Stimulated activated CD8-positive, alpha-beta memory T cell treated with anti-CD3 and anti-CD28 coated beads, Interleukin-12 subunit alpha, Interleukin-12 subunit beta, amount 100 ng/mL, for 1 hour (primary cell): ENCODE measurements around the gene EEF2KMT.
"Not testable (repeated sequence)": the region's sequence is repeated elsewhere in the genome, so short reads cannot be mapped to it uniquely, and the experiment has no call there.

Experiments
- DNase-seq: peaks from one replicate; pipeline ENCODE4 v3.0.0-alpha.2; 2020; ENCODE audit warnings: low read depth

Gene EEF2KMT, protein sequence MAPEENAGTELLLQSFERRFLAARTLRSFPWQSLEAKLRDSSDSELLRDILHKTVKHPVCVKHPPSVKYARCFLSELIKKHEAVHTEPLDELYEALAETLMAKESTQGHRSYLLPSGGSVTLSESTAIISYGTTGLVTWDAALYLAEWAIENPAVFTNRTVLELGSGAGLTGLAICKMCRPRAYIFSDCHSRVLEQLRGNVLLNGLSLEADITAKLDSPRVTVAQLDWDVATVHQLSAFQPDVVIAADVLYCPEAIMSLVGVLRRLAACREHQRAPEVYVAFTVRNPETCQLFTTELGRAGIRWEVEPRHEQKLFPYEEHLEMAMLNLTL

DNA sequence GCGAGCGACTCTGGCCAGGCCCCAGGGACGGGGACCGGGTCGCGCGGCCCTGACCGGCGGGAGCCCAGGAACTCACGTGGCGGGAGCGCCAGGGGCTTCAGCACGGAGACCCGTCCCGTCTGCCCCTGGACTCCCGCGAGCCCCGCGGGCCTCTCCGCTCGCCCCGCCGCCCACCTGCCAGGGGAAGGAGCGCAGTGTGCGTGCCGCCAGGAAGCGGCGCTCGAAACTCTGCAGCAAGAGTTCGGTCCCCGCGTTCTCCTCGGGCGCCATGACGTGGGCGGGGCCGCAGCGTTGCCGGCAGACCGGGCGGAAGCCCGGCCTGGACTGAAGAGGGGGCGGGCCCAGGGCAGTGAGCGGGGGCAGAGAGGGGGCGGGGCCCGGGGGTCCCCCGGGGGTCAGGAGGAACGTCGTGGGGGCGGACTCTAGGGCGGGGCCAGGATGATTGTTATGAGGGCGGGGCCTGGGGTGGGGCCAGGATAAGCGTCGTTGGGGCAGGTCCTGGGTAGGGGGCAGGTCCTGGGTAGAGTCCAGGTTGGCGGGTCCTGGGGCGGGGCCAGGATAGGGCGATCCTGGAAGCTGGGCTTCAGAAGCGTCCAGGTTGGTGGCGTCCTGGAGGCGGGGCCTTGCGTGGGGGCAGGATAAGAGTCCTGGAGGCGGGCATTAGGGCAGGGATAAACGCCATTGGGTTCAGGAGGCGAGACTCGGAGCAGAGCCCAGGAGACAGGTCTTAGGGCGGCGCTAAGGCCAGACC is at the start of gene EEF2KMT:
Gene EEF2KMT (minus strand): TSS at position 326 of the 751 bp plus-strand sequence. CDS start 56 bp downstream, at position 270.
- DNase-seq: peak; percentile 84

DNA sequence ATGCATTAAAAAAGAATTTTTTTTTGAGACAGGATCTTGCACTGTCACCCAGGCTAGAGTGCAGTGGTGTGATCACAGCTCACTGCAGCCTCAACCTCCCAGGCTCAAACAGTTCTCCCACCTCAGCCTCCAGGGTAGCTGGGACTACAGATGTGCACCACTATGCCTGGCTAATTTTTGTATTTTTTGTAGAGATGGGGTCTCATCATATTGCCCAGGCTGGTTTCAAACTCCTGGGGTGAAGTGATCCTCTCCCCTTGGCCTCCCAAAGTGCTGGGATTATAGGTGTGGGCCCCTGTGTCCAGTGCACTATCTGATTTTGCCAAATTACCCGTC is 47.0 kb upstream of the EEF2KMT start:
- DNase-seq: not testable (repeated sequence)

DNA sequence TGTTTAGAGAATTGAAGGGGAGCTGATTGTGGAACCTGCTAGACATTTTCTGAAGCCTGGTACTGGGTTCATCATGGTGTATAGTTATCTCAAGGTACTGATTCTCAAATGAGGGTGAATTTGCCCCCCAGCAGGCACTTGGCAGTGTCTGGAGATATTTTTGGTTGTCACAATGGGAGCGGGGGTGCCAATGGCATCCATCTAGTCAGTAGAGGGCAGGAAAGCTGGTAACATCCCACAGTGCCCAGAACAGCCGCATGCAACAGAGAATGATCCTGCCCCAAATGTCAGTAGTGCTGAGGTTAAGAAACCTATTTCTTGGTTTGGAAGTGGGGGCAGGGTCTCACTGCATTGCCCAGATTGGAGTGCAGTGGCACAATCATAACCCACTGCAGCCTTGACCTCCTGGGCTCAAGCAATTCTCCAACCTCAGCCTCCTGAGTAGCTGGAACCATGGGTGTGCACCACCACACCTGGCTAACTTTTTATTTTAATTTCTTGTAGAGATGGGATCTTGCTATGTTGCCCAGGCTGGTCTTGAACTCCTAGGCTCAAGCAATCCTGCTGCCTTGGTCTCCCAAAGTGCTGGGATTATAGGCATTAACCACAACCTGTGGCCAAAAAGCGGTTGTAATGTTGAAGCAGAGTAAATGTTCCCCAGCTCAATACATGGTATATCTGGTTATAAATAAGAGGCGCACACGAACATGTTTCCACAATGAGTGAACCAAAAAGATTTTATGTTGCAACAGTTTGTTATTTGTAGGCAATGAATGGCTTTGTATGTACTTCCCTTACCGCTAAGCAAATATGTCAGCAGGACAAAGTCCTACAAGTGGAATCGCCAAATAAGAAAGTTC is 46.4 kb upstream of the EEF2KMT start:
- DNase-seq: no peak

DNA sequence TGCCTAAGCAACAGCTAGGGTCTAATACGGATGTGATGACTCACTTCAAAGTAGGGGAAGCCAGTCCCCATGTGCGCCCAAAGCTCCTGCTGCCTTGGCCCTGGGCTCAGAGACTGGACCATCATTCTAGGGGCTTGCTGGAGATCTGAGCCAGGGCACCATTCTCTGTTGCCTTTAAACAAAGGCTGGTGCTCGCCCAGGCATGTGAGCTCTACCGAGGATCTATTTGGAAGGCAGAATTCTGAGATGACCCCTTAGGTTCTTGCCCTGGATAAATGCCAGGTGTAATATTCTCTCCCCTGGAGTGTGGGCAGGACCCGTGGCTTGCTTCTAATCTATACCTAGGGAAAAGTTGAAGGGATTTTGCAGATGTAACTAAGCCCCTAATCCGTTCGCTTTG is 42.6 kb upstream of the EEF2KMT start:
- DNase-seq: not testable (repeated sequence)

DNA sequence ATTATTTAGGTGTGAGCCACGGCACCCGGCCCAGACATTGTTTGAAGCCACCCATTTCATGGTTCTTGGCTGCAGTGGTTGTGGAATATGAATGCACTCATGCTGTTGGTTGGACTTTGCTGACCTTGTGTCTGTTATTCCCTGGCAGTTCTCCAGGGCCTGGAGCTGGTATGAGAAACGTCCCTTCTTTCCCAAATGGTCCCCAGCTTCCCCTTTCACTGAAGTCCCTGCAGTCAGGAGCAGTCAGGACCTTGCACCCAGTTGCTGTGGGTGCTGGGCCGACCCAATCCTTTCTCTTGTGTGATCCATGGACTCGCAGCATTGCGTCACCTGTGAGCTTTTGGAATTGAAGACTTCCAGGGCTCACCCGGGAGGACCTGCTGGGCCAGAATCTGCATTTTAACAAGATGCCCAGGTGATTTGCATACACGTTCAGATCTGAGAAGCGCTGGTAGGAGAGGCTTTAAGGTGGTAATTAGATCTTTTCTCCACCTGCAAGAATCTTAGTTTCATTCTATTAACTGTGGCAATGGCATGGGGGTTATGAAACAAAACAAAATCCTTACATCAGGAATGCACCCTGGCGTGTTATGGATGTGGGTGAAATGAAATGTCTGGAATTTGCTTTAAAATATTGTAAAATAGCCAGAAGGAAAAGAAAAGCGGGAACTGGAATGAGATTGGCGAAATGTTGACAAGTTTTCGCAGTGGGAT is 37.3 kb upstream of the EEF2KMT start:
- not testable (repeated sequence) for DNase-seq

DNA sequence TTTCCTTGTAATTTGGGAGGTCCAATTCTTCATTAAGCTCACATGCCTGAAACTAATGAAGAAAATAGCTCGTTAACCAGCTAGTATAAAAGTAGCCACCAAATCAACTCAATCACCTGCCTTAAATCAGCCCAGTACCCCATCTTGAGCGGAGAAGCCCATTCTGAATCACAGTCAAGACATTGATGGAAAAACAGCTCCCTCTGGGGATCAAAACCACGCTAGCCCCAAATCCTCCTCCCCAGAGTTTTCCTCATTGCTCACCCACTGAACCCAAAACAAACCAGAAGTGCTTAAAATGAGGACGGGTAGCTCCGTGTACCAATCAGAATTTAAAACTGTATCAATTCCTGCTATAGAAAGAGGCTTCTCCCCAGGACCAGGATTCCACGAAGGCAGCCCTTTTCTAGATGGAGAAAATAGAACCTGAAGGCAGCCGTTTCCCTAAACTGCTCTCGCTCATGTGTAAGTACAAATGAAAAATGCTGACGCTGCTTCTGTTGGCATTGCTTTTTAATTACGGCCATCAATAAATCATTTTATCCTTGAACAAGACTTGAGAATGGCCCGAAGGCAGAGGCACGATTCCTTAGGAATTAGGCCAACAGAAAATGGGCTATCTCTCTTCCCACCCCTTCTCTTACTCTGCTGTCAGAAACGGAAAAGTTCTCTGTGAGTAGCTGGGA is 35.5 kb upstream of the EEF2KMT start:
- DNase-seq: not testable (repeated sequence)

DNA sequence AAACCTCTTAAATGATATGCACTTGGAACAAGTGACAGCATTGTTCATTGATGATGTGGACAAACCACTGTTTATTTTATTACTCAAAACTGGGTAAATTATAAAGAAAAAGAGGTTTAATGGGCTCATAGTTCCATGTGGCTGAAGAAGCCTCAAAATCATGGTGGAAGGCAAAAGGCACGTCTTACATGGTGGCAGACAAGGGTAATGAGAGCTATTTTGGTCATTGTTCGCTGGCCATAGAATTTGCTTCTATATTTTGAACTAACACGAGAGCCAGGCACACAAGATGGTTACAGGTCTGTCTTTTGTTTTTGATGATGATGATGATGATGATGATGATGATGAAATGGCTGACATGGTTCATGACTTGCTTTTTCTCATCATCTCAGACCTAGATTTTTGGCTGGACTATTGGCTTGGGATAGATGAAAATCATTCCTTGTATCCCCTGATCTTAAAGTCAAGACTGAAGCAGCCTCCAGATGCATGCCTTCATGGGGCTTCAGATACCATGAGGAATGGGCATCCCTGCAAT is 33.9 kb upstream of the EEF2KMT start:
- not testable (repeated sequence) for DNase-seq

DNA sequence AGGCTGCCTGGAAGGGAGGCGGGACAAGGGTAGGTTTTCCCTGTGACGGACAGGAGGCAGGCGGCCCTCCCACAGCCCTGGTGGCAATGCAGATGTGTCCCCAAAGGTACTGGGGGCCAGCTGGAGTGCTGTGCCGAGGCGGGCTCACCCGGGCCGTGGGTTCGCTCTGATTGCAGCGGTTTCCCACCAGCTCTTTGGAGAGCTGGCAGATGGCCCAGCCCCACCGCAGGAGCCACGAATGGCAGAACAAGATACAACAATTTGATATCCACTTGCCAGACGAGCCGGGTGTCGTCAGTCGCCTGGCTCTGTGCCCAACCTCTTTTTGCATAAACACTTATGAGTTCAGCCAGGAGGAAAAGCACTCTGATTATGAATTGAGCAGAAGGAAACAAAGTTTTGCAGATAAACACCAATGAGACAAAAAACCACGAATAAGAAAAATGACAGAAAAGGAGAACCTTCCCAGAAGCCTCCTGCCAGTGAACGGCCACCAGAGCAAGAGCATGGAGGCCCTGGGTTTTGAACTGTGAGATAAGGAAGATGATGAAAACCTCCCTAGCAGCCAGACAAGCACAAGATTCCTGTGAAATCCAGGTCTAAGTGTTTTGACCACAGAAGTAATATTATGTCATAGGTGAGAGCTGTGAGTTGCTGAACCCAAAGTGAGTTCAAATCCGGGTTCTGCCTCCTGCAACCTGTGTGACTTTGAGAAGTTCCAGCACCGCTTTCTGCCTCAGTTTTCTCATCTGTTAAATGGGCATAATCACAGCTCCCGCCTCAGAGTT is 19.9 kb upstream of the EEF2KMT start:
- peak; percentile 26 for DNase-seq

DNA sequence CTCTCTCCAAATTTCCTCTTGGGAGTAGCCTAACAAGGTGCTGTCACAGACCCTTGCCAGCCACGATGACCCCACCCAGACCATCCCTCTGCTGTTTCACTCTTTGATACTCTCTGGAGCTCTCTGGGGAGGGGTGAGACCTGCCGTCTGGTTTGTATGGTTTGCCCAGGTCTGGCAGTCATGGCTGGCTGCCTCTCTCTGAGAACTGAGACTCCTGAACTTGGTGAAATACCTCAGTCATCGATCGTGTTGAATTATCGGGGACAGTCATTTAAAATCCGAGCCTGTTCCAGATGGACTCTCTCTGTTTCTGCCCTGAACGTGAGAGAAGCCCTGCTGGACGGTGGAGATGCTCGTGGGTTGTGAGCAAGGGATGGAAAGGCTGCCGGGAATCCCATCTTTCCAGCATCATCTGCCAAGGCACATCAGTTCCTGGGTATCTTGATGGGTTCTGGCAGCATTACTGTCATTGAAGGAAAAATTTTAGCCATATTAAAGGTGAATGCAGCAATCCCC is 19.2 kb upstream of the EEF2KMT start:
- not testable (repeated sequence) for DNase-seq

DNA sequence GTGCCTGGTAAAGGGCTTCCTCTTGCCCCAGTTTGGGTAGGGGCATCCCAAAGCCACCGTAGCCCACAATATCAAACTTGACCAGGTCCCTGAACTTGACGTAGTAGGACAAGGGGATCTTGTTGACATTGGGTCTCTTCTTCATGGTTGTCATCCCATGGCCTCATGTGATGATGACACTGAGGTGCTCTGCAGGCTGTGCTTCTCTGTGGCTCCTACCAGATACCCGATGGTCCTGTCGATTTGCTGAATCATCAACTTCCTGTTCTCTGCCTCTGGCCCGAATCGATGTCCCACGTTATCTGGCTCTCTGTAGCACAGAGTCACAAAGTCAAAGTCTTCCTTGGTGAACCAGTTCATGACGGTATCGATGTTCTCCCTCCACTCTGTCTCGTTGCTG is 13.3 kb upstream of the EEF2KMT start:
- DNase-seq: not testable (repeated sequence)

DNA sequence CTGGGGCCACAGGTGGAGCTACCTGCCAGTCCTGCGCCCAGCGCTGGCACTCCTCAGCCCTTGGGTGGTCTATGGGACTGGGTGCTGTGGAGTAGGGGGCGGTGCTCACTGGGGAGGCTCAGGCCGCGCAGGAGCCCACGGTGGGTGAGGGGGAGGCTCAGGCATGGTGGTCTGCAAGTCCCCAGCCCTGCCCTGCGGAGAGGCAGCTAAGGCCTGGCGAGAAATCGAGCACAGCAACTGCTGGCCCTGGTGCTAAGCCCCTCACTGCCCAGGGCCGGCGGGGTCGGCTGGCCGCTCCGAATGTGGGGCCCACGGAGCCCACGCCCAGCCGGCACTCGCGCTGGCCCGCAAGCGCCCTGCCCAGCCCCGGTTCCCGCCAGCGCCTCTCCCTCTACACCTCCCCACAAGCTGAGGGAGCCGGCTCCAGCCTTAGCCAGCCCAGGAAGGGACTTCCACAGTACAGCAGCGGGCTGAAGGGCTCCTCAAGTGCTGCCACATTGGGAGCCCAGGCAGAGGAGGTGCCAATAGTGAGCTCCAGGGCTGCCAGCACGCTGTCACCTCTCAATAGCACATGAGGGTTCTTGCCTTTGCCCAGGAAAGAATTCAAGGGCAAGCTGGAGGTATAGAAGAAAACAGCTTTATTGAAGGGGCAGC is 11.0 kb upstream of the EEF2KMT start:
- no peak for DNase-seq

DNA sequence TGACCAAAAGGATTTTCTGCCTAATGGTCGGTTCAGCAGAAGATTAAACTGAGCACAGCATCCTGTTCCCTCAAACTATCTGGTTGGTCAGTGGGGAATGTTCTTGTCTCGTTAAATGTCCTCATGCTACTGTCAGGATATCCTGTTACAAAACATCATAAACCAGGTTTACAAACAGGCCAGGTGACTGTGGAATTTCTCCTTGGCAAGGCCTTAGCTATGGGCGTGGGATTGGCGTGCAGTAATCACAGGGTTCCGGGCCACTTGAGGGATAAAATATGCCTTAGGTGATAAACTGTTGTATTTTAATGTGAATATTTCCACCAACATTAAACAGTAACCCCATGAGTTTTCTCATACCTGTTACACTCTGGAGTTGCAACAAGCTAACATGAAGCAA is 7.4 kb upstream of the EEF2KMT start:
- not testable (repeated sequence) for DNase-seq

DNA sequence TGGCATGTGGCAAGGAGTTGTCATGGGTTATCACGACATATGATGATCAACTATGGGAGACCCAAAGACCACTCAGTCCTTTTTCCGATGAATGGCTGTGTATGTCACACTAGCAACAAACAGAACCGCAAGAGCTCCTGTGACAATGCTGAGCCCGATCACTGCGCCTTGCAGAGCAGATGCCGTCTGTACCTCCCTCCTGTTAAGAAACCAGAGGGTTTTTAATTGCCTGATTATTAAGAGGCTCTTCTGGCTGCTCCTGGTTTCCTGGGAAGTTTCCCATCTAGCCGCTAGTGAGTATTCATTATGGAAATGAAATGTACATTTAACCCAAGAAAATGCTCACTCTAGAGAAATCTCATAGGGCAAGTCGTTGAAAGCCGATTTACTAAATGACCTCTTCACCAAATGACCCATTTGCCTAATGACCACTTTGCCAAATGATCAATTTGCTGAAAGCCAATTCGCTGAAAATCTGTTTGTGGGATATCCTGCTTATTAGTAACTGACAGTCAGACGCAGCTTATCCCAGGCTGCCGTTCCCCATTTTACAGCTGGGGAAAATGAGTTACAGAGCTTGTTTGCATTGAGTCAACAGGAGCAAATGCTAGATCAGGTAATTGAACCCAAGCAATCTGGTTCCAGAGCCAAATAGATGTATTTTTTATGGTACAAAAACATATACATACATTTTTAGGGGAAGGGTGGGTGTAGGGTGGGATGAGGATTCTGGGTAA is 5.9 kb upstream of the EEF2KMT start:
- DNase-seq: not testable (repeated sequence)

DNA sequence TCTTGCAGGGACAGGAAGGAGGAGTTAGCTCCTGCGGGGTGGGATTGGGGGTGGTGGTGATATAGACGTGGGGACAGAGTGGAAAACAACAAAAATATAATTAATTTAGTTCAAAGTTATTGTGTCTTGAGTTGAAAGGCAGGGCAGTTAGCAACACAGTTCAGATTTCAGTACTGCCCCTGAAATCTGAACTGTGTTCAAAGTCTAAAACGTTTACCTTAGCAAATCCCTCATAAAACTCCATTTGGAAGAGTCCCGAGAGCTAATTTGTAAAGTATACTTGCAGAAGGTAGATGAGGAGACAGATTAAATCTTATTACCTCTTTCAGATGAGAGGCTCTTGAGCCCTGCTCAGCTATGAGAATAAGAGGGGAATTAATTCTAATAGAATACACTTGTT is 1.6 kb upstream of the EEF2KMT start:
- DNase-seq: not testable (repeated sequence)

DNA sequence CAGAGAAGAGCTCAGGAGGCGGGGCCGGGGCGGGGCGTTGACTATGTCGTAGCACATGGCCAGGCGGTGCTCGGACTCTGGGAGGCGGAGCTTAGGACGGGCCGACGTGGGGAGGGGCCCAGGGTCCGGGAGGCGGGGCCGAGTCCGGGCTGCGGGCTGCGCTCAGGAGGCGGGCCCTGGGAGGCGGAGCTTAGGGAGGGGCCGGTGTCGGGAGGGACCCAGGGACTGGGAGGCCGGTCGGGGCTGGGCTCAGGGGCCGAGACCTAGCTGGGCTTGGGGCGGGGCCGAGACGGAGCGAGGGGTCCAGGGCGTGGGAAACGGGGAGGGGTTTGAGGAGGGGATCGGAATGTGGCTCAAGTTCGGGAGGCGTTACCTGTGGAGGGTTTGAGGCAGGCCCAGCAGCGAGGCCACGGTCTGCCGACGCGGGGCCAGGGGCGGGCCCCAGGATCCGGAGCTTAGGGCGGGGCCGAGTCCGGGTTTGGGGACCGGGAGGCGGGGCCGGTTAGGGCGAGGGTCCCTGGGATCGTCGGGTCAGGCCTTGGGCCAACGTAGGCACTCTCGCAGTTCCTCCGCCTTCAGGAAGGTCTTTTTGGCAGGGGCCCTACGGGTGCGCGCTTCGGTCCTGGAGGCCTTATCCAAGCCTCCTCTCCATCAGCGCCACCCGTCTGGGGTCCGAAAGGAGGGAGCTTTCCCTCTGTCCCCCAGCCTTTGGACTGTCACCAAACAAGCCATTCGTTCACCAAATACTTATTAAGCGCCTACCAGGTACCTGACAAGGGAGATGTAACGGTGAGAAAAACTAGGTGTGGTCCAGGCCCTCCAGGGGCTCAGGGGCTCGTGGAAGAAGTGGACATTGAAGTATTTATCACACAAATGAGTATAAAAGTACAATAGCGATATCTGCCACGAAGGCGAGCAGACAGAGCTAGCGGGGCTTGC is 895 bp upstream of the EEF2KMT start:
- DNase-seq: peak; percentile 91

DNA sequence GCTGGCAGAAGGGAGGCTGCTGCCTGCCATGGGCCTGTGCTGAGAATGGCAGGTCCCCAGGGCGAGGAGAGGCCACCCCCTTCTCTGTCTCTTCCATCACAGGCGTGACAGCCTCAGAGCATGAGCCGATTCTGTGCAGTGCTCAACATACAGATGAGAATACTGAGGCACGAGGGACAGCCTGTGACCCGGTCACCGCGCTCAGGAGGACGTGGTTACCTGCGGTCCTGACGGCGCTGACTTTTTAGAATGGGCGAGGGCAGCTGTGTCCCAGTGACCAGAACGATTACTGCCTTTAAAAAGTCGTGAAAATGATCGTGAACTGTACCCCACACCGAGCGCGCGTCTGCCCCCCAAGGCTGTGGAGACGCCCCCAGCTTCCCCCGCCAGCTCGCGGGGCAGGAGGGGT is 530 bp downstream of the EEF2KMT start:
- DNase-seq: peak; percentile 12

DNA sequence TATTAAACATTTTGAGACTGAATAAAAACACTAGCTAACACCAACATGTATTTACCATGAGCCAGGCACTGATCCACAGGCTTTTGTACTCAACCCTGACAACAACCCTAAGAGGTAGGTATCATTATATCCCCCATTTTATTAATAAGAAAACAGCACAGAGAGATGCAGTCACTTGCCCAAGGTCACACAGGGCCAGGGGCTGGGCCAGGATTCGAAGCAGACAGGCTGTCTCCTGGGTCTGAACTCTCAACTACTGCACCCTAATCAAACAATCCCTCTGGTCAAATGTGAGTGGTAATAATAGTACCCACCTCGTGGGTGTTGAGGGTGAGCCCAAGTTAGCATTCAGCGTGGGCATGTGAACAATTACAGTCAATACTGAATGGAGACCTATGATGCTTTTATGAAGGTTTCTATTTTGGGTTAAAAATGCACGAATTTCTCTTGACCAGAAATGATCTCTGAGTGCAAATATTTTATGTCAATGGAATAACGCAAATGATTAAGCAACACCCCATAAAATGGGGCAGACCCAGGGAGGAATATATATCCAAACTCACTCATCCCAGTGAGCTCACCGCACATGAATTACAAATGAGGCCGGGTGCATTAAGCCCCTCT is 1.0 kb downstream of the EEF2KMT start:
- not testable (repeated sequence) for DNase-seq
